OCI-LY7 (cell line): ENCODE results near the gene WDR48.

Source experiments
- EZH2phosphoT487 ChIP-seq: fragments of 200-600 bp; sonication (generic); IDR thresholded peaks from 2 replicates; pipeline ENCODE4 v1.6.1; 2018; ENCODE audit warnings: low read depth, borderline replicate concordance, mild to moderate bottlenecking, mixed run types, antibody characterized with exemption, low read length, moderate library complexity, mixed read lengths
- TF ChIP-seq, protein P1 (sequence below): fragments of 200-600 bp; sonication (generic); conservative IDR thresholded peaks from 2 replicates; pipeline ENCODE4 v1.5.1; 2014; ENCODE audit warnings: mild to moderate bottlenecking, antibody characterized with exemption, low read length, moderate library complexity, mixed read lengths

DNA sequence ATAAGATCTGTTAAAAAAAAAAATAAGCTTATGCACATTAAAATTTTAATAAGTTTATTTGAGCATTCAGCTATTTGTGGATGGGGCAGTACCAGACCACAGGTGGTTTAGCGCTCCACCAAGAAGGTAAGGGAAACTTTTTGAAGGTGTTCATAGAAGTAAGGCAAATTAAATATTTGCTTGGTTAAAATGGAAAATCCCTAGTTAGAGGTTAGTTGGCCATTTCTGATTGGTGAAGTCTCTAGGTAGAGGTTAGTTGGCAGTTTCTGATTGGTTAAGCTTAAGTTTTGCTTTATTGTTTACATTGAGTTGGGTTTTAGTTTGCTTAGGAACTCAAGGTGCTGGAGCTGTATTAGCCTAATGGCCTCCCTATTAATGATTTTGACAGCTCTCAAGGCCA lies 30.8 kb upstream of the WDR48 start:
- TF ChIP-seq, protein P1, sequence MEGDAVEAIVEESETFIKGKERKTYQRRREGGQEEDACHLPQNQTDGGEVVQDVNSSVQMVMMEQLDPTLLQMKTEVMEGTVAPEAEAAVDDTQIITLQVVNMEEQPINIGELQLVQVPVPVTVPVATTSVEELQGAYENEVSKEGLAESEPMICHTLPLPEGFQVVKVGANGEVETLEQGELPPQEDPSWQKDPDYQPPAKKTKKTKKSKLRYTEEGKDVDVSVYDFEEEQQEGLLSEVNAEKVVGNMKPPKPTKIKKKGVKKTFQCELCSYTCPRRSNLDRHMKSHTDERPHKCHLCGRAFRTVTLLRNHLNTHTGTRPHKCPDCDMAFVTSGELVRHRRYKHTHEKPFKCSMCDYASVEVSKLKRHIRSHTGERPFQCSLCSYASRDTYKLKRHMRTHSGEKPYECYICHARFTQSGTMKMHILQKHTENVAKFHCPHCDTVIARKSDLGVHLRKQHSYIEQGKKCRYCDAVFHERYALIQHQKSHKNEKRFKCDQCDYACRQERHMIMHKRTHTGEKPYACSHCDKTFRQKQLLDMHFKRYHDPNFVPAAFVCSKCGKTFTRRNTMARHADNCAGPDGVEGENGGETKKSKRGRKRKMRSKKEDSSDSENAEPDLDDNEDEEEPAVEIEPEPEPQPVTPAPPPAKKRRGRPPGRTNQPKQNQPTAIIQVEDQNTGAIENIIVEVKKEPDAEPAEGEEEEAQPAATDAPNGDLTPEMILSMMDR: no peak
- TF ChIP-seq EZH2phosphoT487: no peak
